Activated CD8-positive, alpha-beta memory T cell treated with anti-CD3 and anti-CD28 coated beads, Interleukin-2, amount 50 U/mL, for 24 hours (primary cell): Measurements from ENCODE around the gene RNF133.

Experiments
- DNase-seq: peaks from one replicate; pipeline ENCODE4 v3.0.0-alpha.2; 2020; ENCODE audit errors: extremely low read depth

RNF133 gene

GRCh38 chr7:122699017-122699416 lies at the start of gene RNF133:
Gene RNF133 (minus strand): TSS chr7:122699117. CDS start chr7:122698918, 199 bp downstream.
- DNase-seq, result no peak

- DNase-seq, result no peak
These were observed 49.3 kb upstream of the RNF133 start for GRCh38 chr7:122748195-122748594.

GRCh38 chr7:122746948-122747347 lies 48.0 kb upstream of the RNF133 start:
- no peak for DNase-seq

GRCh38 chr7:122743211-122743610 lies 44.3 kb upstream of the RNF133 start:
- no peak for DNase-seq

- DNase-seq, result no peak
These were observed 40.0 kb upstream of the RNF133 start for GRCh38 chr7:122738947-122739346.

GRCh38 chr7:122736183-122736582 lies 37.3 kb upstream of the RNF133 start:
- no peak for DNase-seq

- DNase-seq, result no peak
These were observed 28.8 kb upstream of the RNF133 start for GRCh38 chr7:122727759-122728158.

- DNase-seq, result no peak
These were observed 28.4 kb upstream of the RNF133 start for GRCh38 chr7:122727354-122727753.

- no peak for DNase-seq
These were observed 28.0 kb upstream of the RNF133 start for GRCh38 chr7:122726881-122727280.

GRCh38 chr7:122724366-122724765 lies 25.4 kb upstream of the RNF133 start:
- no peak for DNase-seq

- DNase-seq, result no peak
These were observed 20.2 kb upstream of the RNF133 start for GRCh38 chr7:122719010-122719578.

GRCh38 chr7:122717356-122718089 lies 18.6 kb upstream of the RNF133 start:
- no peak for DNase-seq

GRCh38 chr7:122715183-122715582 lies 16.3 kb upstream of the RNF133 start:
- DNase-seq, result no peak

- DNase-seq, result no peak
These were observed 12.0 kb upstream of the RNF133 start for GRCh38 chr7:122710916-122711315.

- DNase-seq, result no peak
These were observed 11.2 kb upstream of the RNF133 start for GRCh38 chr7:122709930-122710646.

- DNase-seq, result no peak
These were observed 7.9 kb upstream of the RNF133 start for GRCh38 chr7:122706836-122707235.

- DNase-seq, result no peak
These were observed 4.1 kb upstream of the RNF133 start, which contains the start of gene RNF148 for GRCh38 chr7:122702872-122703510. Gene RNF148 (minus strand): TSS chr7:122702922. CDS start chr7:122702750, 172 bp downstream.

- no peak for DNase-seq
These were observed 3.1 kb downstream of the RNF133 start for GRCh38 chr7:122695816-122696215.

GRCh38 chr7:122694697-122695096 lies 4.2 kb downstream of the RNF133 start:
- no peak for DNase-seq

GRCh38 chr7:122692769-122693309 lies 6.1 kb downstream of the RNF133 start:
- no peak for DNase-seq

- DNase-seq, result no peak
These were observed 7.2 kb downstream of the RNF133 start for GRCh38 chr7:122691569-122692235.
